Esophagus squamous epithelium (tissue), 4 donors: ENCODE data around the gene SAP130.

Experiments used
- CTCF ChIP-seq, 6 experiments: fragments of 450-650 bp in 4 of 6; fragments of 200-600 bp in 2 of 6; sonication (generic) in 2 of 6; IDR thresholded peaks; one replicate each; pipeline ENCODE4 v1.5.1; 2016 to 2019; ENCODE audit warnings: antibody characterized with exemption in 6 of 6, mild to moderate bottlenecking in 4 of 6, moderate library complexity in 4 of 6
- POLR2A ChIP-seq, 4 donors: fragments of 450-650 bp; IDR thresholded peaks; one replicate each; pipeline ENCODE4 v1.6.1; 2017; ENCODE audit warnings: antibody characterized with exemption in 4 of 4, mild to moderate bottlenecking in 4 of 4, moderate library complexity in 3 of 4

DNA sequence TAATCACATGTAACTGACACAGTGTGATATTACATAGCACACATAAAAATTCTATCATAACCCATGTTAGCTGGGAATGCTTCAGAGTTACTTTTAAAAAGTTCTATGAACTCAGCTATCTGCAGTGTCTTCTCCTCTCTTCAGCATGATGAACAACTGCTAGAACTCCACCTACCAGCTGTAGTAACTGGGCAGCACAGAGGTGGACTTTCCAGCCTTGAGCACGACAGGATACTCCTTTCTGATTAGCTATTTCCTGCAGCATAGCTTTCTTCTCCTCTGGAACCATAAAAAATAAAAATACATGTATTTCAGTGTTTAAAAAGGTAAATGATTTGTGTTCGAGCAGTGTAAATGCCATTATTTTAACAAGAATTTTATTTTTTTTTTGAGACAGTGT, 82.6 kb downstream of the SAP130 start:
- TF ChIP-seq CTCF (IDR thresholded peaks at IDR 0.05) (no peak), POLR2A (IDR thresholded peaks at IDR 0.05) (no peak)
